Measurements from ENCODE around the gene BNIP3. TPM values are rescaled to one million over a fixed set of nuclear protein-coding genes. Genes with fewer than 3 reads are reported as not detected.
A peak's percentile ranks its signal among the peaks of the same experiment; 100 is the strongest.

The BNIP3 gene
- total and polyA plus RNA-seq, 2 of the 13 experiments (the other 11 are each of a cell fraction or from before 2014, with no cell fraction given), result 73.7 to 223 TPM

DNA sequence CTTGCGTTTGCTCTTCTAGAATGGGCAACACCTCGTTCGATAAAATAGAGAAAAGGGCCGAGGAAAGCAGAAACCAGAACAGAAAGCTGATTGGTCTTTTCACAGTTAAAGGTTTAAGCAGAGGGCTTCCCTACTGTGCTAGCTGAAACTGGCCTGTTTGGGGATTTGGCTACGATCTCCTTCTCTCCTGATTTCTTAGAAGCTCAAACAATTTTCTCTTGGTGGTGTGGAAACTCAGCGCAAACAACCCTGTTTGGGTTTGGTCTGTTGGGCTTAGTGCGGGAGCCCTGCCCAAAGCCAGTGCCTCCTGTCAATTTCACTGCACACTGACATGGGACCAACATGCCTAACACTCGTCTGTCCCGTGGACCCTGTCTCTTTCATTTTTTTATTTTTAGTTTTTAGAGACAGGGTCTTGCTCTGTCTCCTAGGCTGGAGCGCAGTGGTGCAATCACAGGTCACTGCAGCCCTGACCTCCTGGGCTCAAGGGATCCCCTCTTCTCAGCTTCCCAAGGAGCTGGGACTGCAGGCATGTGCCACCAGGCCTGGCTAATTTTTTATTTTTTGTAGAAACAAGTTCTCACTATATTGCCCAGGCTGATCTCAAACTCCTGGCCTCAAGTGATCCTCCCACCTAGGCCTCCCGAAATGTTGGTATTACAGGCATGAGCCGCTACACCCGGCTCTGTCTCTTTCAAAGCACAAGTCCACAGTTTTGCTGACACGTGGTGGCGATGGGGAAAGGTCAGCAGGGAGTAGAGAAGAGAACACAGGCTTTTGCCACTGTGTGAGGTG, 16.5 kb upstream of the BNIP3 start (continued):
- TF ChIP-seq JDP2 (CRISPR knock-in tag; IDR thresholded peaks at IDR 0.05; ENCODE audit: borderline replicate concordance) (no peak), SAP130 (CRISPR knock-in tag; IDR thresholded peaks at IDR 0.05; ENCODE audit: low read depth) (peak; percentile 69), ZNF562 (CRISPR knock-in tag; IDR thresholded peaks at IDR 0.05; ENCODE audit: borderline replicate concordance) (no peak), ZBTB42 (CRISPR knock-in tag; IDR thresholded peaks at IDR 0.05) (0 out of 2 replicates have a peak, but pooled peaks have one; percentile 5), PPARG (CRISPR knock-in tag; conservative IDR thresholded peaks at IDR 0.05) (0 out of 2 replicates have a peak, but pooled peaks have one; percentile 44), GPN1 (CRISPR knock-in tag; IDR thresholded peaks at IDR 0.05; ENCODE audit: borderline replicate concordance) (no peak), ERF (CRISPR knock-in tag; IDR thresholded peaks at IDR 0.05) (peak; percentile 46; the same call in 1 of the 2 replicates), NFYB (CRISPR knock-in tag; IDR thresholded peaks at IDR 0.05) (peak; percentile 12; the same call in 1 of the 2 replicates), HMGXB3 (CRISPR knock-in tag; IDR thresholded peaks at IDR 0.05; ENCODE audit: borderline replicate concordance) (no peak), SNRNP70 (IDR thresholded peaks at IDR 0.05; ENCODE audit: low read depth, low read length) (no peak), TBX2 (CRISPR knock-in tag; IDR thresholded peaks at IDR 0.05; ENCODE audit: borderline replicate concordance) (0 out of 2 replicates have a peak, but pooled peaks have one; percentile 34), GATAD1 (CRISPR knock-in tag; IDR thresholded peaks at IDR 0.05) (0 out of 2 replicates have a peak, but pooled peaks have one; percentile 17), ZNF709 (CRISPR knock-in tag; IDR thresholded peaks at IDR 0.05) (0 out of 2 replicates have a peak, but pooled peaks have one; percentile 2), THAP8 (CRISPR knock-in tag; IDR thresholded peaks at IDR 0.05; ENCODE audit: borderline replicate concordance) (no peak), CEBPG (CRISPR knock-in tag; IDR thresholded peaks at IDR 0.05) (no peak), ZNF484 (CRISPR knock-in tag; IDR thresholded peaks at IDR 0.05; ENCODE audit: borderline replicate concordance, low read depth) (no peak), ZNF83 (CRISPR knock-in tag; IDR thresholded peaks at IDR 0.05; ENCODE audit: borderline replicate concordance) (peak; percentile 66; the same call in 1 of the 2 replicates), HNRNPH1 (optimal IDR thresholded peaks at IDR 0.05; ENCODE audit: low read depth, low read length) (no peak), ZNF891 (CRISPR knock-in tag; IDR thresholded peaks at IDR 0.05) (0 out of 2 replicates have a peak, but pooled peaks have one; percentile 18), KLF16 (CRISPR knock-in tag; IDR thresholded peaks at IDR 0.05) (peak in 1 of 2 experiments; percentile 49; a peak in 1 of 4 replicates), ZNF160 (CRISPR knock-in tag; IDR thresholded peaks at IDR 0.05) (no peak)
- TF ChIP-seq, protein P1, sequence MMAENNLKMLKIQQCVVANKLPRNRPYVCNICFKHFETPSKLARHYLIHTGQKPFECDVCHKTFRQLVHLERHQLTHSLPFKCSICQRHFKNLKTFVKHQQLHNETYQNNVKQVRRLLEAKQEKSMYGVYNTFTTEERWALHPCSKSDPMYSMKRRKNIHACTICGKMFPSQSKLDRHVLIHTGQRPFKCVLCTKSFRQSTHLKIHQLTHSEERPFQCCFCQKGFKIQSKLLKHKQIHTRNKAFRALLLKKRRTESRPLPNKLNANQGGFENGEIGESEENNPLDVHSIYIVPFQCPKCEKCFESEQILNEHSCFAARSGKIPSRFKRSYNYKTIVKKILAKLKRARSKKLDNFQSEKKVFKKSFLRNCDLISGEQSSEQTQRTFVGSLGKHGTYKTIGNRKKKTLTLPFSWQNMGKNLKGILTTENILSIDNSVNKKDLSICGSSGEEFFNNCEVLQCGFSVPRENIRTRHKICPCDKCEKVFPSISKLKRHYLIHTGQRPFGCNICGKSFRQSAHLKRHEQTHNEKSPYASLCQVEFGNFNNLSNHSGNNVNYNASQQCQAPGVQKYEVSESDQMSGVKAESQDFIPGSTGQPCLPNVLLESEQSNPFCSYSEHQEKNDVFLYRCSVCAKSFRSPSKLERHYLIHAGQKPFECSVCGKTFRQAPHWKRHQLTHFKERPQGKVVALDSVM (CRISPR knock-in tag; IDR thresholded peaks at IDR 0.05), result peak; percentile 80; the same call in 1 of the 2 replicates

All from HepG2 (cell line).